HG02970 (cell line): ENCODE results near the gene PRM2.

Source experiments
- ATAC-seq: cut with Tn5 transposase; IDR thresholded peaks from one replicate; pipeline ENCODE4 v1.9.1; 2021; ENCODE audit warnings: mild to moderate bottlenecking, moderate library complexity, moderate number of reproducible peaks; ENCODE audit not compliant: unreplicated experiment, low FRiP score

PRM2 gene

DNA sequence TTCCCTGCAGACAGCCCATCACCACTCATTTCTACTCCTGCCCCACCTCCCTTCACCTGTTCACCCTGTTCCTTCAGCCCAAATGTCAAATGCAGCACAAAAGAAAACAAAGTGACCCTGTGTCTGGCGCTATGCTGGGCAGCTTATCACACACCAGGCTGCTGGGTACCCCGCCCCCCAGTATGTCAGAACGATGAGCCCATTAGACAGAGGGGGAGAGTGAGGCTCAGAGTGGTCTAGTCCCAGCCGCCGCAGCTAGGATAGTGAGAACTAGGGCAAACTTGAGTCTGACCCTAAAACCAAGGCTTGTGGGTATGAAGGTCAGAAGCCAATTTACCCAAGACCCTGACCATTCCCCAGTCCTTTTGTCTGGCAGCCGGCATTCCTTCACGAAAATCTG, 11.2 kb downstream of the PRM2 start:
- no peak for ATAC-seq

DNA sequence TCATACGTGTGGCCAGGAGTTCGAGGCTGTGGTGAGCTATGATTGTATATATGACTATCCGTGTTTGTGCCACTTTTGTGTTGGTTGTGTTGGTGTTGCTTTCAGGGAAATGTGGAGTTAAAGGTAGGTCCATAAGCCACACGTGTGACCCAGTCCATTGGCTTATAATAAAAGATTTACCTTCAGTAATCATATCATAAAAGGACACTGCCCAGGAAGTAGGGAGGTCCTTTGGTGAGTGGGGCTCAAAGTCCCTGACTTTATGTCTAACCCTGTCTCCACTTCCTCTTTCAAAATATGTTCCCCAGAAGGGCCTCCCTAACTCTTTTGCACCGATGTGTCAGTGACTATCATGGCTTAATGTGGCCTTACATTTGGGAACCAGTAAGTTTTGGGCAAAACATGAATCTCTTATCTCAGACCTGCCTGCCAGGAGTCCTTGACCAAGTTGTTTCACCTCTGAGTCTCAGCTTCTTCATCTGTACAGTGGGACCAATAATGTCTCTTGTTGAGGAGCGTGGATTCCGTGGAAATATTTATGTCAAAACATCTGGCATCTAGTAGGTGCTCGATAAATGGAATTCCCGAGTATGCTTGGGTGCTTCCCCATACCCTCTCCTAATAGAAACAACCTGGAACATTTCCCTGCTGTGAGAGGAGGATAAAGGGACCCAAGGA, 12.0 kb downstream of the PRM2 start:
- ATAC-seq = no peak

DNA sequence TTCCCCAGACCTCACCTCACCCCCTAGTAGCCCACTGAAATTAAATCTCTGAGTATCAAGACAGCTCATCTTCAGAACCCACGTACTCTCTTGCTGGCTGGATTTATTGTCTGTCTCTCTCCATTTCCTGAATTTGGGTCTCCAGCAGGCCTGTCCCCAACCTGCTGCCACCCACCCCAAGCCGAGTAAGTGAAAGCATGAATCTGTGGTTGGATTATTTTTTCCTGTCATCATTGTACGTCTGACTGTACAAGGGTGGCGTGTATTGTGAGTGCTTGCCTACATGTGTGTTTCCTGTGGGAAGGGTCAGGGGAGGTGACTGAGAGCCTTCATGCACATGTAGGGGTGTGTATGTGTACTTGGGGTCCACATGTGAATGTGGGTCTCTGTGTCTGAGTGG, 12.5 kb downstream of the PRM2 start:
- ATAC-seq = no peak

GRCh38 chr16:11262915-11263314, 13.4 kb downstream of the PRM2 start:
- no peak for ATAC-seq

- ATAC-seq = no peak
These were observed 15.7 kb downstream of the PRM2 start for GRCh38 chr16:11260596-11260966.

DNA sequence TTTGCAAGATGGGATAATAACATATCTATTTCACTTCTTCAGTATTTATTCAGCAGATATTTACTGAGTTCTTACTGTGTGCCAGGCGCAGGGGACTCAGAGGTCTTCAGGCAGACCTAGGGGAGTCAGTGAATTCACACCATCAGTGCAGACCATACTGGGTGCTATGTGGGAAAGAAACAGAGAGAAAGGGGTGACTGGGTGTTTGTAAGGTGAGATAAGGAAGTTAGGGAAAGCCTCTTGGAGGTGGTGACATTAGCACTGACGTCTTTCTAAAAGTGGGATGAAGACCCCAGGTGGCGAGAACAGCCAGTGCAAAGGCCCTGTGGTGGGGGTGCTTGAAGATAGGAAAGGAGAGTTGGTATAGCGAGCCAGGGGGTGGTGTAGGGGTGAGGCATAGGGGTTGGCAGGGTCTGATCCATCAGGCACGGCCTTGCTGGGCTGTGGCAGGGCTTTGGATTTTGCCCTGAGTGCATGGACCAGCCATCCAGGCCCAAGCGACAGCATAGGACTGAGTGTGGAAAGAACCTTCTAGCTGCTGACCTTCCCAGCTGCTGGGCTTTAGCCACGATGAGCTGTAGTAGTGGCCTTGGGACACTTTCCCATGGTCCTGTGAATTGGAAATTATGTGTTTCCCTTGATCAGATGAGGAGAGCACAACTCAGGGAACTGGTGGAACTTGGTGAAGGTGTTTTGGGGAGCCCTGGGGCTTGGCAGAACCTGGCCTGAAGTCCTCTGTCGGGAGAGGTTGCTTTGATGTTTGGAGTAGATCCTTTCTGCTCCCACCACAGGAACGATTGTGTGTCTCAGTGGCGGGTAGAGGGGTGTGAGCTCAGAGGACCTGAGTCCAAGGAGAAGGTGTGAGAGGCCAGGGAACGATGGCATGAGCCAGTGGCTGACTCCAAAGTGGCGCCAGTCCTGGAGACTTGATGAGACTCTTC, 16.4 kb downstream of the PRM2 start:
- ATAC-seq = no peak

- ATAC-seq = no peak
These were observed 17.5 kb downstream of the PRM2 start for GRCh38 chr16:11258553-11259492.

DNA sequence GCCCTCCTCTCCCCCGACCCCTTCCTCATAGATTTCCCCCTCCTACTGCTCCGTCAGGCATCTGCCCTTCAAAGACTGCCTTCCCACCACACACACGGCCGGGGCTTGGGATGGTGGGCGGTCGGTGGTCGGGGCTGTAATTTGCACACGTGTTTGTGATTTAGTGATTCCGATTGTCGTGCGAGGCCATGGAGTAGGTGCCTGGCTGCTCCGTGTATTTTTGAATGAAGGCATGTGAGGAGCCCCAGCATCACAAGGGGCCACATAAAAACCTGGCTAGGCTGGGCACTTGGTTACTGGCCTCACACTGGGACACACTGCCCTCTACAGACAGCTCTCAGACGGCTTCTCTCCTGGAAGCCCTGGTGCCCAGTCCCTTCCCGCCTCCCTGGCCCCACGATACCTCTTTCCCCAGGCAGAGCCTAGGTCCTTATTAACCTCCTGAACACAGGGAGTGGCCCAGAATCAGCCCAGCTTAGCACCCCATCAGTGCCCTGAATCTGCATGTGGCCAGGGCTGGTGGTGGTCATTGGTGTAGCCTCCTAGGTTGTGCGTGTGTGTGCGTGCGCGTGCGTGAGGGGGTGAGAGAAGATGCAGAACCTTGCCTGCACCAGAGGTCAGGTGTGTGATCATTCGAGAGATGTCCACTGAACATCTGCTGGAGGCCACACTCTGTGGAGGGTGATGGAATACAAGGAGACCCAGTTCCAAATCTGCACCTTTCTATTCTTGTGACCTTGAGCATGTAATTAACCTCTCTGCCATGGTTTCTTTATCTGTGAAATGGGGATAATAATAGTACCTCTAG, 18.9 kb downstream of the PRM2 start:
- ATAC-seq = no peak

DNA sequence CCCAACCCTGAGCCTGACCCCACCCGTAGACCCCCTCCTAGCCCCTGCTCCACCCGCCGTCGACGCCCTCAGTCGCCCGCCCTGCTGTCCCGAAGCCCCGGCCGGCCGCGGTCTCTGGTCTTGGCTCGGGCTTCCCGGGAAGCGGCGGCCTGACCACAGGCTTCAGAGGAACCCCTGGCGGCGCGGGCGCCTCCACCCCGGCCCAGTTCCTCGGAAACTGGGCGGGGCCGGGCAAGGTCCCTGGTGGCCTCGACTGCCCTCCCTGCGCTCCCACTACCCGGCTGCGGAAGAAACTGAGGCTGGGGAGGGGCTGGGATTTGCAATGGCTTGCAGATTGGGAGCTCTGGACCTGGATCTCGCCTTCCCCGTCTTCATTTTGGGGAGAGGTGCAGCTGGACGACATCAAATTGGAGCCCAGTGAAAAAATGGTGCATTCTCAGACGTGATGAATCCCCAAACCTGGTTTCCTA, 19.6 kb downstream of the PRM2 start:
- no peak for ATAC-seq

DNA sequence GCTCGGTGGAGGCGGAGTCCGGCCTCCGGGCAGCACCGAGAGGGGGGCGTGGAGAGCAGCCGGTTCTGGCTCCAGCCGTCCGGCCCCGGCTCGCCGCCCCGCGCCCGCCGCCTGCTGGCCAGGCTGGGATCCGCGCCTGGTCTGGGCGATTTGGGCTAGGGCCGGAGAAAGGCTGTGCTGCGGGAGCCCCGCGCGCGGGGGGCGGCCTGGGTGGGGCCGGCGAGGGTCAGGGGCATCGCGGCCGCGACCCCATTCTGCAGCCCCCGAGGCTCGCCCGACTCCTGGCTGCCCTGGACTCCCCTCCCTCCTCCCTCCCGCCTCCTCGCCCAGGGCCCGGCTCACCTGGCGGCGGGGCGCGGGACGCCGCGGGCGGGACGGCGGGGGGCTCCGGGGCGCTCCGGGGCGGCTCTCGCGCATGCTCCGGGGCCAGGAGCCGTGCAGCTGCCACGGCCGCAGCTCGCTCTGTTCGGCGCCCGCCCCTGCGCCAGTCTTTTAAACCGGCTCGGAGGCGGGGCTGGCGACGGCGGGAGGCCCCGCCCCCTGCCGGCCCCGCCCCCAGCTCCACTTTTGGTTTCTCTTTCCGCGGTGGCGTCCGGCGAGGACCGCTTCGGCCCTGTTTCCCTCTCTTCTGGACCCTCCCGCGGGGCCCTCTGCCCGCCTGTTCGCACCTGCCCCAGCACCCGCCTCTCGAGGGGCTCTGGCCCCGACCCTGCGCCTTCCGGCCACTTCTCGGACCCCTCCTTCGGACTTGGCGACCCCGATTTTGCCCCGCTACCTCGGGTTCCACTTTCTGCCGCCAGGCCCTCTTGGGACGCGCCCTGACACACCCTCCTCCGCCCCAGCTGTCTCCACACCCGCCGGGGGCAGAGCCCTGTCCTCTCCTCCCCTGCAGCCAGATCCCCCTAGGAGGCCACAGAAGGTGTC, 20.3 kb downstream of the PRM2 start, which contains the start of gene SOCS1:
SOCS1 (minus strand) TSS at position 468 of the 924 bp plus-strand sequence. CDS start 726 bp downstream, outside the sequence.
- ATAC-seq = peak; percentile 47

DNA sequence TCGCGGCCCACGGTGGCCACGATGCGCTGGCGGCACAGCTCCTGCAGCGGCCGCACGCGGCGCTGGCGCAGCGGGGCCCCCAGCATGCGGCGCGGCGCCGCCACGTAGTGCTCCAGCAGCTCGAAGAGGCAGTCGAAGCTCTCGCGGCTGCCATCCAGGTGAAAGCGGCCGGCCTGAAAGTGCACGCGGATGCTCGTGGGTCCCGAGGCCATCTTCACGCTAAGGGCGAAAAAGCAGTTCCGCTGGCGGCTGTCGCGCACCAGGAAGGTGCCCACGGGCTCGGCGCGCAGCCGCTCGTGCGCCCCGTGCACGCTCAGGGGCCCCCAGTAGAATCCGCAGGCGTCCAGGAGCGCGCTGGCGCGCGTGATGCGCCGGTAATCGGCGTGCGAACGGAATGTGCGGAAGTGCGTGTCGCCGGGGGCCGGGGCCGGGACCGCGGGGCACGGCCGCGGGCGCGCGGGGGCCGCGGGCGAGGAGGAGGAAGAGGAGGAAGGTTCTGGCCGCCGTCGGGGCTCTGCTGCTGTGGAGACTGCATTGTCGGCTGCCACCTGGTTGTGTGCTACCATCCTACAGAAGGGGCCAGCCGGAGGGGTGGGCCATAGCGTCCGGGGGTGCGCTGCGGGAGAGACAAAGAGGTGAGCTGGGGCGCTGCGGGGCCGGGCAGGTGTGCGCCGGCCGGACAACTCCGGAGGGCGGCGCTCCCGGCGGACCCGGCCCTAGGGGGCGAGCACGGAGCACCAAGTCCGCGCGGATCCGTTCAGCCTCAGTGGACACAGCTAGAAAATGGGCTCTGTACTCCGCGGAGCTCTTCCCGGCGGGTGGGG, 21.2 kb downstream of the PRM2 start:
- peak; percentile 5 for ATAC-seq

DNA sequence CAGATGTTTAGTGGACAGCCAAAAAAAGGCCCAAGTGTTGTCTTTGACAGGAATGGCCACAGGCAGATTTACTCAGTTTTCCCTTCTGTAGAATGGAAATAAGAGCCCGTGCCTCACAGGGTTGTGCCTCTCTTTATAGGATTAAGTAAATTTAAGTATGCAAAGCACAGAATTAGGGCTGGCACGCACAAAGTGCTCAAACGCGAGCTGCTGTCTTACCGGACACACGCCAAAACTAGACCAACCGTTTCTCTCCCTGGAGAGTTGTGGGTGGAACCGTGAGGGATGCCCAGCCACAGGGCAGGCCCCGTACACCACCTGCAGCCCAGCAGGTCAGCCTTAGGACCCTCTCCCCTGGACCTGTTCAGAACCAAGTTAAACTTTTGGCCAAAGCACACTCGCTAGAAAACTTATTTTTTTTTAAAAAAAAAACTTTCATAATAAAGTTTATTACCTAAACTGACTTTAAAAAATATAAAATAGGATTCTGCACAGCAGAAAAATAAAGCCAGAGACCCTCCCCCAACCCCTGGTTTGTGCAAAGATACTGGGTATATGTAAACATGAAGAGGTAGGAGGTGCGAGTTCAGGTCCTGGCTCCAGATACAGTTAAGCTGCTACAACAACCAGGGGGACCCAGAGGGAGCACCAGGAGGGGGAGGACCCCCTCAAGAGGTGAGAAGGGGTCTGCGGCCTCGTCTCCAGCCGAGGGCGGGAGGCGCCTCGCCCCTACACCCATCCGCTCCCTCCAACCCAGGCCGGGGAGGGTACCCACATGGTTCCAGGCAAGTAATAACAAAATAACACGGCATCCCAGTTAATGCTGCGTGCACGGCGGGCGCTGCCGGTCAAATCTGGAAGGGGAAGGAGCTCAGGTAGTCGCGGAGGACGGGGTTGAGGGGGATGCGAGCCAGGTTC, 22.0 kb downstream of the PRM2 start:
- no peak for ATAC-seq

DNA sequence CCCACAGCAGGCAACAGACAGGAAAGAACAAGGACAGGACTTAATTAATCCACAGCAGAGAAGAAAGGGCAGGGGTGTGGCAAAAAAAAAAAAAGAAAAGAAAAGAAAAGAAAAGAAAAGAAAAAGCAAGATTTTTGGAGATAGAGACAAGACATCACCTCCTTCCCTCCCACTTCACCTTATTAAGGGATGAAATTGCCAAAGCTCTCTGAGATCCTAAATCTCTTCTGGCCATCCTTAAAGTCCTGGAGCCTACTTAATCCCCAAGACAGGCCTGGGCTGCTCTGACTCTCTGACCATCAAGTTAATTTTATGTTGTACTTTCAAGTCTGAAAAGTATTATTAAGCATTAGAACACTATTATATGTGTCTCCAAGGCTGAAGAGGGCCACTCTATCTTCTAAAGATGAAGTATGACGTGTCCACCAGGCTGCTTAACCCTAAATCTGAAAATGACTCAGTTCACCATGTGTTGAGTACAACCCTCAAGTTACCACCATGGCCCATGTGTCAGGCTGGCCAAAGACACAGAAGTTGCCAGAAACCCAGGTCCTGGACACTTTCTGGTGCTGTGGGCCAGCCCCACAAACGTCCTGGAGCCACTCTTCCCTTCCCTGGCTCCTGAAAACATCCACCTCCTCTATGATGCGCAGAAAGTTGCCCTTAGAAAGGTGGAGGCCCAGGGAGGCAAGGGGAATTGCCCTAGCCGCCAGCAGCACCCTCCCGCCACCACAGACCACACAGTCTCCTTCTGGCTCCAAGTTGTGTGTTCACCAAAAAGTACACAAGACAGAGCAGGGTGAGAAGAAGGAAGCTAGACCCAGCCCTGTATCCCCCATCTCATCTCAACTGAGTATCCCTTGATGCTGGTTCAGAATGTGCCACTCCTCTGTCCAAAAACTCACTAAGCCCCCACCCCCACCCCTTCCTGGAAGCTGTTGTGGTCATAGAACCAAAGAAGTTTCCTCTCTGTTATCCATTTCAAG, 23.0 kb downstream of the PRM2 start:
- ATAC-seq = no peak

- ATAC-seq = no peak
These were observed 23.8 kb downstream of the PRM2 start for GRCh38 chr16:11252482-11252931.
